Left colon (tissue), 2 donors: ENCODE results near the gene ARL10. TPM values are rescaled to one million over a fixed set of nuclear protein-coding genes. Genes with fewer than 3 reads are reported as not detected.

Experiments
- ATAC-seq: fragments of 200-7000 bp; cut with Tn5 transposase; one replicate; pipeline ENCODE4 v1.9.1; 2020; ENCODE audit warnings: mild to moderate bottlenecking, moderate library complexity
- DNase-seq, 2 donors: peaks; one replicate each; pipeline ENCODE4 v3.0.0-alpha.2; 2020
- intact Hi-C, 2 donors: fragments of 100-400 bp; cut with DNase I in 1 of 2; cut with micrococcal nuclease in 1 of 2; formaldehyde crosslinking; loops; one replicate each; pipeline versions ENCODE4 v1.11.2 to v1.14.0; 2022; cut with DNase I, micrococcal nuclease
- total RNA-seq, 2 donors: library from RNA; stranded (reverse); fragmentation: NEBNext Ultra II Directional; extraction: Animal tissue kit (Norgen Biotek cat#: 25700); gene quantifications; one replicate each; pipeline ENCODE4 v1.2.1, GENCODE V29; 2021
- donor health status: DM: no; HTN: no; CAD: no.
- donor health status: DM: yes; HTN: yes; CAD: no.

ARL10 gene
- total RNA-seq, 2 donors from 2014 or later = 1.0 to 1.8 TPM

- intact Hi-C loops = no loop called here
- ATAC-seq = no peak
- no peak for DNase-seq
Observed at GRCh38 chr5:176386491-176386890, 21.2 kb downstream of the ARL10 start.

GRCh38 chr5:176387384-176387925, 22.2 kb downstream of the ARL10 start:
- DNase-seq (no peak), ATAC-seq (no peak)
- intact Hi-C loops = no loop called here

- intact Hi-C loops = no loop called here
- ATAC-seq (no peak), DNase-seq (no peak)
Observed at GRCh38 chr5:176388003-176388443, 22.7 kb downstream of the ARL10 start.

GRCh38 chr5:176388444-176389134, 23.3 kb downstream of the ARL10 start, which contains the start of the genes HIGD2A and NOP16:
HIGD2A (plus strand) TSS chr5:176388751; CDS start chr5:176388820, 69 bp downstream.
NOP16 (minus strand) TSS chr5:176388598; CDS start chr5:176388539, 59 bp downstream.
- intact Hi-C loops = no loop called here
- DNase-seq (peak; percentile 100), ATAC-seq (peak; percentile 89)

GRCh38 chr5:176389135-176390123, 24.1 kb downstream of the ARL10 start:
- intact Hi-C loops = no loop called here
- DNase-seq (no peak), ATAC-seq (peak; percentile 38)

GRCh38 chr5:176391479-176391878, 26.2 kb downstream of the ARL10 start:
- DNase-seq (no peak), ATAC-seq (no peak)
- intact Hi-C loops = no loop called here

- DNase-seq (no peak), ATAC-seq (no peak)
- intact Hi-C loops = no loop called here
Observed at GRCh38 chr5:176391999-176392398, 26.7 kb downstream of the ARL10 start.

GRCh38 chr5:176392526-176392925, 27.2 kb downstream of the ARL10 start:
- intact Hi-C loops = no loop called here
- ATAC-seq (no peak), DNase-seq (no peak)

- intact Hi-C loops = no loop called here
Observed at GRCh38 chr5:176394096-176394495, 28.8 kb downstream of the ARL10 start.

GRCh38 chr5:176394881-176395675, 29.8 kb downstream of the ARL10 start:
- intact Hi-C loops = no loop called here
- ATAC-seq (no peak), DNase-seq (no peak)

More at GRCh38 chr5:176394096-176394495, 28.8 kb downstream of the ARL10 start:
- DNase-seq (no peak), ATAC-seq (no peak)

GRCh38 chr5:176396330-176396729, 31.0 kb downstream of the ARL10 start:
- DNase-seq (no peak), ATAC-seq (no peak)
- intact Hi-C loops = no loop called here

GRCh38 chr5:176397736-176398420, 32.6 kb downstream of the ARL10 start:
- DNase-seq (no peak), ATAC-seq (no peak)
- intact Hi-C loops = no loop called here

- DNase-seq (peak; percentile 85 to 93), ATAC-seq (peak; percentile 69)
- intact Hi-C loops = no loop called here
Observed at GRCh38 chr5:176400382-176401156, 35.3 kb downstream of the ARL10 start.

GRCh38 chr5:176401281-176402205, 36.3 kb downstream of the ARL10 start:
- no peak for ATAC-seq
- peak in 1 of 2 donors; percentile 8 for DNase-seq
- intact Hi-C loops = no loop called here

GRCh38 chr5:176405656-176406435, 40.6 kb downstream of the ARL10 start:
- DNase-seq = peak; percentile 61 to 62
- ATAC-seq = peak; percentile 53
- intact Hi-C loops = no loop called here
